HepG2 (cell line): ENCODE measurements around the gene TCOF1.

ENCODE experiments used
- ESRRA ChIP-seq: sonication (generic); formaldehyde crosslinking; IDR thresholded peaks from 2 replicates; pipeline ENCODE4 v1.5.1; 2020; ENCODE audit warnings: mild to moderate bottlenecking, low read depth, missing genetic modification reagents
- SOX13 ChIP-seq, 3 experiments: fragments of 450-650 bp in 1 of 3; sonication (generic) in 1 of 3; formaldehyde crosslinking in 1 of 3; IDR thresholded peaks in 2 of 3; conservative IDR thresholded peaks in 1 of 3; 2 replicates each; pipeline versions ENCODE4 v1.5.0 to v1.6.1; 2016 to 2020; ENCODE audit warnings: antibody characterized with exemption in 1 of 3, mild to moderate bottlenecking in 1 of 3, missing compliant biosample characterization in 1 of 3, missing genetic modification reagents in 1 of 3, moderate library complexity in 1 of 3
- SRSF1 ChIP-seq: fragments of 200-400 bp; formaldehyde crosslinking; optimal IDR thresholded peaks from 2 replicates; pipeline ENCODE3; 2017; ENCODE audit warnings: mild to moderate bottlenecking, low read depth, low read length, moderate library complexity
- TF ChIP-seq, protein P1 (sequence below): sonication (generic); formaldehyde crosslinking; IDR thresholded peaks from 2 replicates; pipeline ENCODE4 v1.5.0; 2020; ENCODE audit warnings: mild to moderate bottlenecking, missing genetic modification reagents, moderate library complexity
- TF ChIP-seq, protein P2 (sequence below): sonication (generic); formaldehyde crosslinking; IDR thresholded peaks from 2 replicates; pipeline ENCODE4 v1.4.0; 2020; ENCODE audit warnings: mild to moderate bottlenecking, missing genetic modification reagents

DNA sequence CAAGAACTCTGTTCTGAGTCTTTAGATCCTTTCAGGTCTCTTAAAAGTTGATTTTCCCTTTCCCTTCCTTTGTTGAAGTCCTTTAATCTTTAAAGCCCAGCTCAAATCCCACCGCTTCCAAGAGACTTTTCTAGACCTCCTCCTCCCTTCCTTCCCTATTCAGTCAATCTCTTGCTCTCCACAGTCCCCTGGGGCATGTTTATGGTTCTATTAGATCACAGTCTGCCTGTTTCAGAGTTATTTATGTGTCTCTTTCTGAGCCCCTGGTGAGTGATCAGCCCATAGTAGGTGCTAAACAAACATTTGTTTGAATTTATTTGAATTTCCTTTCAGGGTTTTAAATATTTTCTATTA, 47.6 kb upstream of the TCOF1 start:
- TF ChIP-seq, protein P1, sequence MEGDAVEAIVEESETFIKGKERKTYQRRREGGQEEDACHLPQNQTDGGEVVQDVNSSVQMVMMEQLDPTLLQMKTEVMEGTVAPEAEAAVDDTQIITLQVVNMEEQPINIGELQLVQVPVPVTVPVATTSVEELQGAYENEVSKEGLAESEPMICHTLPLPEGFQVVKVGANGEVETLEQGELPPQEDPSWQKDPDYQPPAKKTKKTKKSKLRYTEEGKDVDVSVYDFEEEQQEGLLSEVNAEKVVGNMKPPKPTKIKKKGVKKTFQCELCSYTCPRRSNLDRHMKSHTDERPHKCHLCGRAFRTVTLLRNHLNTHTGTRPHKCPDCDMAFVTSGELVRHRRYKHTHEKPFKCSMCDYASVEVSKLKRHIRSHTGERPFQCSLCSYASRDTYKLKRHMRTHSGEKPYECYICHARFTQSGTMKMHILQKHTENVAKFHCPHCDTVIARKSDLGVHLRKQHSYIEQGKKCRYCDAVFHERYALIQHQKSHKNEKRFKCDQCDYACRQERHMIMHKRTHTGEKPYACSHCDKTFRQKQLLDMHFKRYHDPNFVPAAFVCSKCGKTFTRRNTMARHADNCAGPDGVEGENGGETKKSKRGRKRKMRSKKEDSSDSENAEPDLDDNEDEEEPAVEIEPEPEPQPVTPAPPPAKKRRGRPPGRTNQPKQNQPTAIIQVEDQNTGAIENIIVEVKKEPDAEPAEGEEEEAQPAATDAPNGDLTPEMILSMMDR (CRISPR knock-in tag), result no peak
- TF ChIP-seq SRSF1 (no peak), ESRRA (CRISPR knock-in tag) (no peak), SOX13 (IDR thresholded peaks at IDR 0.05) (no peak), SOX13 (CRISPR knock-in tag; conservative IDR thresholded peaks at IDR 0.05 in 1 of 2, IDR thresholded peaks at IDR 0.05 in 1 of 2) (no peak)
- TF ChIP-seq, protein P2, sequence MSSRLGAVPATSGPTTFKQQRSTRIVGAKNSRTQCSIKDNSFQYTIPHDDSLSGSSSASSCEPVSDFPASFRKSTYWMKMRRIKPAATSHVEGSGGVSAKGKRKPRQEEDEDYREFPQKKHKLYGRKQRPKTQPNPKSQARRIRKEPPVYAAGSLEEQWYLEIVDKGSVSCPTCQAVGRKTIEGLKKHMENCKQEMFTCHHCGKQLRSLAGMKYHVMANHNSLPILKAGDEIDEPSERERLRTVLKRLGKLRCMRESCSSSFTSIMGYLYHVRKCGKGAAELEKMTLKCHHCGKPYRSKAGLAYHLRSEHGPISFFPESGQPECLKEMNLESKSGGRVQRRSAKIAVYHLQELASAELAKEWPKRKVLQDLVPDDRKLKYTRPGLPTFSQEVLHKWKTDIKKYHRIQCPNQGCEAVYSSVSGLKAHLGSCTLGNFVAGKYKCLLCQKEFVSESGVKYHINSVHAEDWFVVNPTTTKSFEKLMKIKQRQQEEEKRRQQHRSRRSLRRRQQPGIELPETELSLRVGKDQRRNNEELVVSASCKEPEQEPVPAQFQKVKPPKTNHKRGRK (CRISPR knock-in tag), result no peak
